Sigmoid colon (tissue), 4 donors: ENCODE measurements around the gene PUS1.

Experiments used
- CTCF ChIP-seq, 4 experiments: fragments of 450-650 bp in 3 of 4; fragments of 200-600 bp in 1 of 4; IDR thresholded peaks; one replicate each; pipeline ENCODE4 v1.5.1; 2016 to 2019; ENCODE audit warnings: antibody characterized with exemption in 4 of 4, mild to moderate bottlenecking in 3 of 4, moderate library complexity in 2 of 4
- EP300 ChIP-seq, 4 donors: sonication (generic); formaldehyde crosslinking; IDR thresholded peaks; one replicate each; pipeline ENCODE4 v1.6.1; 2017; ENCODE audit warnings: antibody characterized with exemption in 4 of 4
- POLR2A ChIP-seq, 2 donors: fragments of 450-650 bp; IDR thresholded peaks; one replicate each; pipeline ENCODE4 v1.6.1; 2016; ENCODE audit warnings: antibody characterized with exemption in 2 of 2, mild to moderate bottlenecking in 2 of 2, moderate library complexity in 2 of 2
- POLR2AphosphoS5 ChIP-seq, 4 donors: sonication (generic); formaldehyde crosslinking; IDR thresholded peaks; one replicate each; pipeline ENCODE4 v1.6.1; 2017; ENCODE audit warnings: antibody characterized with exemption in 4 of 4

GRCh38 chr12:131940141-131940547 lies 11.1 kb downstream of the PUS1 start:
- no peak for TF ChIP-seq POLR2A (IDR thresholded peaks at IDR 0.05)
- TF ChIP-seq EP300 (IDR thresholded peaks at IDR 0.05): no peak
- TF ChIP-seq CTCF (IDR thresholded peaks at IDR 0.05): no peak
- TF ChIP-seq POLR2AphosphoS5 (IDR thresholded peaks at IDR 0.05): no peak
